ENCODE data around the gene TAX1BP1.

- no peak for TF ChIP-seq CTCF (IDR thresholded peaks at IDR 0.05)
- TF ChIP-seq POLR2AphosphoS5 (IDR thresholded peaks at IDR 0.05), result no peak
- no peak for TF ChIP-seq EP300 (IDR thresholded peaks at IDR 0.05)
- TF ChIP-seq POLR2A (IDR thresholded peaks at IDR 0.05), result no peak
Observed at GRCh38 chr7:27747589-27748368, 7.8 kb downstream of the TAX1BP1 start.
